Embryonic facial prominence (tissue), 1 donor: ENCODE results near the gene CBX8.

ENCODE experiments used
- DNase-seq: peaks from one replicate; pipeline ENCODE4 v3.0.0-alpha.2; 2016; ENCODE audit errors: extremely low spot score

CBX8 gene

DNA sequence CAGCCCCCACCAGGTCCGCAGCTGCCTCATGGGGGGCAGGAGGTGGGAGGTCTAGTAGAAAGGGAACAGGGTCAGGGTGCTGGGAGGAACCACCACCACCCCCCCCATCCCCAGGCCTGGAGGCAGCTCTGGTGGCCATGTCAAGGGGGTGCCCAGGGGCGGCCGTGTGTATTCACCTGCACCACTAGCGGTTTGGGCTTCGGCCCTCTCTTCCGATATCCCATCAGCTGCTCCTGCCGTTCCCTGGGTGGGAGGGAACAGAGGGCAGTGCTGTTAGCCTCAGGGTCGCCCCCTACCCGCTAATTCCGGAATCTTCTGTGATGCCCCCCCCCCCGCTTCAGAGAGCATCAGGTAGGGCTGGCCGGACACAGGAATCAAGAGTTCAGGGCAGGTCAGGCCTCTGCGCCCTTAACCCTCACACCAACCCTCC lies 38.6 kb upstream of the CBX8 start:
- no peak for DNase-seq

DNA sequence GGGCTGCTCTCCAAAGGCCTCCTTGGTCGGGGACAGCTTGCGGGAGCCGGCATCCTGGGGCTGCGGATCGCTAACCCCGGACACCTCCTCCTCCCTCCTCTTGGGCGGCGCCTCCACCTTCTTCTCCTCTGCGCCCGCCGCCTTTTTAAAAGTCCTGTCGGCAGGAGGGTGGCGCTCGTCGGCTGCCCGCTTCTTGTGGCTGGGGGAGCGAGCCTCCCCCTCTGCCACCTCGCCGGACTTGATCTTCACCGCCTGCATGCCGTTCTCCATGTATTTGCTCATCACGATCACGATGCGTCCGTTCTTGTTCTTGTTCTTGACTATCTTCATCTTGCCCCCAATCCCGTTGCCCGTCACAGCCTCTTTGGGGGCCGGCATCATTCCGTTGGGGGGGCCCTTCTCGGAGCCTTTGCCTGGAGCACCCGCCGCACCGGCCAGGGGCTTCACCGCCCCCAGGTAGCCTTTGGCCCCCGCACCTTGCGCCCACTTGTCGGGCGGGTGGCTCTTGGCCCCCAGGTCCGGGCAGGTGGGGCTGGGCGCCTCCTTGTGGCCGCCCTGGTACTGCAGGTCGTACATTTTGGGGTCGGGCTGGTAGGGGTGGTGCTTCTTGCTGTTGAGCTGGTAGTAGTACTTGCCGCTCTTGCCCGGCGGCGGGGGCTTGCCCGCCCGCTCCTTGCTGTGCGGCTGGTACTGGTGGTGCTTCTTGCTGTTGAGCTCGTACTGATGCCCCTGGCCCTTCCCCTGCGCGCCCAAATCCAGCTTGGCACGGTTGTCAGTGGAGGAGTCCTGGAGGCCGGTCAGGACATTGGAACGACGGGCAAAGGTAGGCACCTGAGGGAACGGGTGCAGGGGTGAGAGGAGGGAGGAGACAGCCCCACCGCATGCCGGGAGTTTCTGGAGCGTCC lies 37.9 kb upstream of the CBX8 start:
- DNase-seq = no peak

DNA sequence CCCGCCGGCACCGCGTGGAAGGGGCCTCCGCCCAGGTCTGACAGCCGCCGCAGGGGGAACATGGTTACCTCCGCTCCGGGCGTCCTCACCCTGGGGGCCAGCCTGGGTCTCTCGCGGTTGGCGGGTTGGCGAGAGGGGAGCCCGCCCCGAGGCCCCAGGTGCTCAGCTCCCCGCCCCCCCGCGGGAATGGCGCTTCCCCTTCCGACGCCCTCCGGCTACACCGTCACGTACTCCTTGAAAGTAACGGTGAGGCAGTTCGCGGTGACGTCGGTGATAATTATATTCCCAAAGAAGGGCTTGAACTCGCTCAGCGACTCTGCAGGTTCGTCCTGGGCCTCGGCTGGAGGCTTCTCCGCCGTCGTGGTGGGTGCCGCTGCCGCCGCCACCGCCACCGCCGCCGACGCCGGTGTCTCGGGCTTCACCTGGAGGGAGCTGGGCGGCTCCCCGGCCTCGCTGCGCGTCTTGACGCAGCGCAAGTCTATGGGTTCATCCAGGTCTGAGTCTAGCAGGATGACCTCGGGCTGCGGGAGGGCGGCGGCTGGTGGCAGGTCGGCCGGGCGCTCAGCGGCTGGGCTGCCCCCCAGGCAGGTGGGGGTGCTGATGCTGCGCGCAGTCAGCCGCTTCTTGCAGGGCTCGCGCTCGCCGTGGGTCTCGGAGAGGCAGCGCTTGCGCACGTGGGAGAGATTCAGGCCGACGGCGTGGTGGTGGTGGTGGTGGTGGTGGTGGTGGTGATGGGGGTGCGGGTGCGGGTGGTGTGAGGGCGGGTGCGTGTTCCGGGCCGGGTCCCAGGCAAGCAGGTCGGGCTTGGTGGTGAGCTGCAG lies 37.1 kb upstream of the CBX8 start:
- DNase-seq = no peak

DNA sequence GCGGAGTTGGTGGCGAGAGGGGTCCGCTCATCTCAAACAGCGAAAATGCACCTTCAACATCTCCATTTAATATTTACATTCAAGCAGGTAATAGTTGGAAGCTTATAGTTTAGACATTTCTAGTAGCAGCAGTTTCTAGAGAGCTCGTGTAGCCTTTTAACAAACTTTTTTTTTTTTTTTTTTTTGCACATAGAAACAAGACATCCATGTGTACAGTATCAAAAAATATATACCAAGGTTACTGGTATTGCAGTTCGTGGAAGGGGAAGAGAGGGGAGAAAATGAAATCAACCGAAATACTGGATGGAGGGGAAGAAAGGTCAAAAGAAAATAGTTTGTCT lies 36.2 kb upstream of the CBX8 start:
- DNase-seq = no peak

DNA sequence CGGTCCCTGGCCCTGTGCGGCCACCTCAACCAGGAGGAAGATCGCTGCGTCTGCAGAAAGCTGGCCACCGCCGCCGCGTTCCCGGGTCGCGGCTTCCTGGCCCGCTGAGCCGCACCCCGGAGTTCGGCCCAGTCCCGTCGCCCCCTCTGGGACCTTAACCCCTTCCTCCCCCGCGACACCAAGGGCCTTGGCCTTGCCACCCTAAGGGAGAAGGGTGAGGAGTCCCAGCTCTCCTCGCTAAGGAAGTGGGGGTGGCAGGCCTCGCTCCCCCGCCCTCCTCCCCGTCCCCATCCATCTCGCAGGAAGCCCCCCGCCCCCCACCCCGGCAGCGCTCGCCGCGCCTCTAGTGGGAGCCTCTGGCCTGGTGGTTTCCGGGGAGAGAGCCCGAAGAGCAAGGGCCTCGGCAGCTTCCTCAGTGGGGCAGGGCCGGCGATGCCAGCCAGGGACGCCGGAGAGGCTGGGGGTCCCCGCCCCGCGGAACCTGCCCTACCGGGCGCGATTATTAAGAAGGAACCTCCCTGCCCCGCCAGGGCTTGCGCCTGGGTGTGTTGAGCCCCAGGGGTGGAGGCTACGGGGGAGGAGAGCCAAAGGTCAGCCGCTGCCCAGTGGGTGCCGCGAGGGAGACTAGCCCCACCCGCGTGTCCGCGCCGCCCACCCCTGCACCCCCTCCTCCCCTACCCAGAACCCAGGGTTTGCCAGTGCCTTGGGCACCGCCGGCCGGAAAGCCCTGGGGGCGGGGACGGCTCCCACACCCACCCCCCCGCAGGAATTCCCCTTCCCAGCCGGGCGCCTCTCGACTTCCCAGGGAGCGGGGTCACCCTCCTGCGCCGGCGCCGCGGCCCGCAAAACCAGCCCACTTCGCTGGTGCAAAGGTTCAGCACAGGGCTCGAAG lies 35.6 kb upstream of the CBX8 start:
- no peak for DNase-seq

DNA sequence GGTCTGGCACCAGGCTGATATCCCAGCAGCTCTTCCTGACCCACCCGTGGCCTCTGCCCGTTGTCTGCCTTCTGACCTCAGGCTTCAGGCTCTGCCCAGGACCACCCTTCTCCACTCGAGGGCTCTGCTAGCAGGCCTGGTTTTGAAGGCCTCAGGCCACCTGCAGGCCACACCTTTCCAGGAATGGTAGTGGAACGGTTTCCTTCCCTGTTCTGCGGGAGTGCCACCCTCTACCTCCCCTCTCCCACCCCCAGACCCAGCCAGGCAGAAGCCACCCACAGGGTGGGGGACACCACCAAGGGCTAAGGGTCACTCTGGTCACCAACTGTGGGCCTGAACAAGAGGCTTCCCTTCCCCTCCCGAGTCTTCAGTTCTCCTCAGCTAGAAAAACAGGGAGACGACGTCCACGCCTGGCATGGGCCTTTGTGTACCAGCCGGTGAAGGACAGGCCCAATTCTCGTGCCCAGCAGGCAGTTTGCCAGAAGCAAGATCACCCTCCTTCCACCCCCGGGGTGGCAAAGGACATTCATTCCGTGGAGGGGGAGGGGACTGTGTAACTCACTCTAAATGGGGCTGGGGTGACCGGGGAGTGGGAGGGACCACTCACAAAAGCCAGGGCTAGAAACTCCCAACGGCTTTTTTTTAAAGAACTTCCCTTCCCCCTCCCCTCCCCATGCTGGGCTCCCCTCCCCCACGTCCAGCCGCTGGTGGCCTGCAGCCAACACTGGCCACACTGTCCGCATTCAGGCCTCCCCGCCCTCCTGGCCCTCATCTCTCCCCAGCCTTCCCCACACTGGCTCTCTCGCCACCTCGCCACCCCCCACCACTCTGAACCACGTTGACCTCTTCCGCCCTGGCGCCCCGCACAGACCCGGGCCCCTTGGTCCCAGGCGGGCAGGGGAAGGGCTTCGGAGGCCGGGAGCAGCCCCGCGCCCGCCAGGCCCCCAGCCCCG lies 34.7 kb upstream of the CBX8 start:
- no peak for DNase-seq

DNA sequence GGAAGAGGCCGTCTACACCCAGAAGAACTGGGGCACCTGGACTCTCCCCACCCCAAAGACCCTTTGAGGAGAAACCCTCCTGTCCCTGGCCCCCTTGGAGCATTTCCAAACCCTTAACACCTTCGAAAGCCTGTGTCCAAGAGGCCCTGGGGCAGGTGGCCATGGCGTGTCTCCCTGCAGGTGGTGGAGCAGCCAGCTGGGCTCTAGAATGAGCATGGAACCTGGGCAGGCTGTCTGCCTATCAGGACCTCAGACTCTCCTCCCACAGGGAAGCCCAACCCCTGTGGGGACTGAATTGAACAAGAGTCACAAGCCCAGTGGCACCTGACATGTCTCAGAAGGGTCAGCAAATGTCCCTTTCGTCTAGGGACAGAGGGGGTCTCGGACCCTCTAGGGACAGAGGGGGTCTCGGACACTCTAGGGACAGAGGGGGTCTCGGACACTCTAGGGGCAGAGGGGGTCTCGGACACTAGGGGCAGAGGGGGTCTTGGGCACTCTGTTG lies 33.9 kb upstream of the CBX8 start:
- no peak for DNase-seq

DNA sequence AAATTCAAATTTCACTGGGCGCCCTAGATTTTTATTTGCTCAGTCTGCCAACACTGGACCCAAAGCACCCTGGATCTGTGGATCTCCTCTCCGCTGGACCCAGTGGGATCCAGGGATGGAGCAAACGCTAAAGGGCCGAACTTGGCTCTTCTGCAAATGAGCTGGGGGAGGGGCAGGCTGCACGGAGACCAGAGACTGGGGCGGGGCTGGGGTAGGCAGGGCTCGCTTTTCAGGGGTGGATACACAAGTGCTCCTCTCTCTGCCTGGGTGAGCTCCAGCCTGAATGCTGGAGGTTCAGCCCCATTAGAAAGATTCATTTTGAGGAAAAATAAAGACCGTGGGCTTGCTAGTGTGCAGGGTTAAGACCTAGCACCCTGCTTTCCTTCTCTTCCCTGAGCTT lies 33.4 kb upstream of the CBX8 start:
- DNase-seq = no peak

DNA sequence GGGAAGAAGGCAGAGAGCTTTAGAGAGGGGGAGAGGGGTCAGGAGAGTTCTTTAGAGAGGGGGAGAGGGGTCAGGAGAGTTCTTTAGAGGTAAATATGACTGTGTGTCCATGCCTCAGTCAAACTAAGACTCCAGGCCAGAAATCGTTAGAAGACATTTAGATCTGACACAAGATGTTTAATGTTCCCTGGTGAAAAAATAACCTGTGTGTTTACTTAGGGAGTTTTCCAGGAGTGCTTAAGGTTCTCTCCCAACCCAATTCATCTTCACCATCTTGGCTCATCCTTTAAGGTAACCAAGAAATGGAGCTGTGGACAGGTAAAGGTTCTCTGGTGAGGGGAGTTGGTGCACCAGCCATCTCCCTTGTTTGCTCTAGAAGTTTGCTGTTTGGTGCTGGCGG lies 32.6 kb upstream of the CBX8 start:
- no peak for DNase-seq

DNA sequence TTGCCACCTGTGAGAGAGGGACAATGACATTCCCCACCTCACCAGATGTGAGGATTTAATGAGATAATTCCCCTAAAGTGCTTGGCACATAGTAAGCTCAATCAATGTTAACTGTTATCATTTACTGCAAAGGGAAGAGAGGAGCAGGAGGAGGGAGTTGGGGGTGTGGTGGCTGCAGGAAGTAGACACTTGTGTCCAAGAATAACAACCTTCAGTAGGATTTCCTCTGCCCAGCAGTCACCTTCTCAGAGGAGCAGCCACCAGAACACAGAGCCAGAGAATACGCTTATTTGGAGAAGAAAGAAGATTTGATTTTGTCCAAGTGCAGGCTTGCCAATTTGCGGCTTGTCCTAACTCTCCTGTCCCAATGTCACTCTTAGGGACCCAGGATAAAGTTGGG lies 32.1 kb upstream of the CBX8 start:
- DNase-seq = no peak

DNA sequence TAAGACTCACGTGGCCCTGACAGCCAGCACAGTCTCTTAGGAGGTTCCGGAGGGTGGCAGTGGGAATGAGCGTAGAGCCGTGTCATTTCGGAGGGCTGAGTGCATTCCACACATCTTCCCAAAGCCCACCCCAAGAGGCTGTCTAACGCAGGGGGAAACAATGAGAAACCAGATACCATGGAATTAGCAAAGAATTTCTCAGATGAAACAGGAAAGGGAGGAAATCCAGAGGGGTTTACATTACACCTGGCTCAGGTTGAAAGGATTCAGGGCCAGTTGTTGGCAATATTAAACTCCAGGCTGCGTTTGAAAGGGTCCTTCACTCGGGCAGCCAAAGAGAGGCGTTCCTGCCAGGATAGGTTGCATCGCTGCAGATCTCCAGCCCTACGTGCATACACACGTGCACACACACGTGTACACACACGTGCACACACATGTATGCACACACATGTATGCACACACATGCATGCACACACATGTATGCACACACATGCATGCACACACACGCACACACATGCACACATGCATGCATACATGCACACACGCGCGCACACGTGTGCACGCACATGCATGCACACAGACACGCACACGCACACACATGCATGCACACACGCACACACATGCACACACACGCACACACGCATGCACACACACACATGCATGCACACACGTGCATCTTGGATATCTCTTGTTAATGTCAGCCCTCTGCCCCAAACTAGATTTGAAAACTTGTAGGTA lies 30.1 kb upstream of the CBX8 start:
- DNase-seq = no peak

DNA sequence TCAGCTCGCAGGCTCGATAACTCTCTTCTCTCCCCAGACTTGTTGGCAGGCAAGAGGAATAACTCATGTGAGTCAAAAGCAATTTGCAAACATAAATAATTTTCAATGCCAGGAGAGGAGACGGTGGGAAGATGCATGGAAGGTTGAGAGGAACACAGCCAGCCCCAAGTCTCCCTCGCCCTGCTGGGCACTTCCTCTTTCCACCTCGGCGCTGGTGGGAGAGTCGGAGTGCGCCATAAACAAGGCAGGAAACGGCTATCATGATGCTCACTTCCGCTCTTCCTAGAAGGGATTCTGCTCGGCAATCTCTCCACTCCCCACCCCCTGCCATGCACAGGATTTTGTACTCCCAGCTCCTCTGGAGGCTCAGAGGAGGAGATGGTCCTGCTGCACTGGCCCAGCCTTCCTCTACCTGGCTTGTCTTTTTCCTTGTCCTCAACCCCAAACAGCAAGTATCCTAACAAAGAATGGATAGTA lies 29.4 kb upstream of the CBX8 start:
- no peak for DNase-seq

DNA sequence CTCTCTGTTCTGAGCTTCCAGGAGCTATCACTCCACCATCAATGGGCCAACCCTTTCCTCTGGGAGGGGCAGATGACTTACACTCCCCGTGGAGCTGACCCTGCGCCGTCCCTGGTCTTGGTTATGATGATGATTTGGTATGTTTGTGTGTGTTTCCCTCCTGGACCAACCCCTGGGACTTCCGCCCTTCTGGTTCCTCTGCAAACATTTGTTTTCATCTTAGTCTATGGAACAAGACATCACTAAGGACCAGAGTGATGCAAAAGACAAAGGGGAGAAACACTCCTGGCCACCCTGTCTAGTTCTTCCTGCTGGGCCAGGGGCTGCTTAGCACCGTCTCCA lies 28.7 kb upstream of the CBX8 start:
- DNase-seq = no peak

DNA sequence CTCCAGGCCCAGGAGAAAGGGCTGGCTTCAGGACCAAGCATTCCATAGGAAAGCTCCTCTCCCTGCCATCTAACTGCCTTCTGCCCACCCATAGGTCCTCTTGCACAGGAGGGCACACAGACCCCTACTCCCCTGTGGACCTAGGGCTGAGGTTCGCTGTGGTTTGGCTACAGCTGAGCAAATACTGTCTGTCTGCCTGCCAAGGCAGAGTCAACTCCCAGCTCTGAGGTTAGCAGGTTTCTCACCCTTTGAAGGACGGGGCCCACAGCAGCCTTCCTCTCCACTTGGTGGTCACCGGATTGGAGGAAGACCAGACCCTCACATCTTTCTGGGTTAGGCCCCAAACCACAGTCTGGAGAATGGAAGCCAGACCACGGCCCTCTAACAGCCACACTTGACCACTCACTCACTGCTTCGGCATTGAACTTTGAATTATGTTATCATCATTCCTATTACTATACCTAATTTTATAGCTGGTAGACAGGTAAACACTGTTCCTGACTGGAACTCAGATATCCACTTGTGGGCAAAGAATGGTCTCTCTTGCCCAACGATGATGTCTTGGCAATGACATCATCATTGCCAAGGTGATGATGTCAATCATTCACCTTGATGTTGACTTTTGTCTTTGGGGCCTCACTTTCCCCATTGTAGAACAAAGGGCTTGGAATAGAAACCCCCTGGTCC lies 28.2 kb upstream of the CBX8 start:
- DNase-seq = no peak

DNA sequence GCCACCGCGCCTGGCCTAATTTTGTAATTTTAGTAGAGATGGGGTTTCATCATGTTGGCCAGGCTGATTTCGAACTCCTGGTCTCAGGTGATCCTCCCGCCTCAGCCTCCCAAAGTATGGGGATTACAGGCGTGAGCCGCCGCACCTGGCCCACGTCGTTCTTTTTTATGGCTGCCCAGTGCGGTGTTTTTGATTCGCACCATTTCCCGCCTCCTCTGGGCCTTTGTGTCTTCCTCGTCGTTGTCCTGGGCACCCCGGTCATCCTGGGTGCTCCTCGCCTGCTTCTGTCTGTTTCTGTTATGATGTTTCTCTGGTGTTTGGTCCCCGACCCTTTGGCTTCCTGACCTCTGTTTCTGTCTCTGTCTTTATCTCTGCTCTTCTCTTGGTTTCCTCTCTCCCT lies 27.4 kb upstream of the CBX8 start:
- DNase-seq = no peak

DNA sequence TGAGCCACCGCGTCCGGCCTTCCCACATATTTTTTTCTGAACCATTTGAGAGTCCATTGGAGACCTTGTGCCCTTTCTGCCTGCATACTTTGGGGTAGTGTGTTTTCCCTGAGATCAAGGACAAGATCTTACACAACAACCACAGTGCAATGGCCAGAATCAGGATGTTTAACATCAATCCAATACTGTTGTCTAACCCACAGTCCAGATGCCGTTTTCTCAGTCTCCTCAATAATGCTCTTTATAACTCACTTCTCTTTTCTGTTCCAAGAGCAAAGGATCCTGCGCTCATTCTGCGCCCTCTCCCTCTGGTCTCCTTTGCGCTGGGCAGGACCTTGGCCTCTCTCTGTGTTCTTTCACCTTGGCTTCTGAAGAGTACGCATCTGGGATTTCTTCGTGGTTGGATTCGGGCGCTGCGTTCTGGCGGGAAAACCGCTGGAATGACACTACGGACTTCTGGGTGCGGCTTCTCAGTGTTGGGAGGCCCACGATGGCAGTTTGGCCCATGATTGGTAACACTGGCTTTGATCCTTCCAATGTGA lies 25.8 kb upstream of the CBX8 start:
- DNase-seq = no peak

DNA sequence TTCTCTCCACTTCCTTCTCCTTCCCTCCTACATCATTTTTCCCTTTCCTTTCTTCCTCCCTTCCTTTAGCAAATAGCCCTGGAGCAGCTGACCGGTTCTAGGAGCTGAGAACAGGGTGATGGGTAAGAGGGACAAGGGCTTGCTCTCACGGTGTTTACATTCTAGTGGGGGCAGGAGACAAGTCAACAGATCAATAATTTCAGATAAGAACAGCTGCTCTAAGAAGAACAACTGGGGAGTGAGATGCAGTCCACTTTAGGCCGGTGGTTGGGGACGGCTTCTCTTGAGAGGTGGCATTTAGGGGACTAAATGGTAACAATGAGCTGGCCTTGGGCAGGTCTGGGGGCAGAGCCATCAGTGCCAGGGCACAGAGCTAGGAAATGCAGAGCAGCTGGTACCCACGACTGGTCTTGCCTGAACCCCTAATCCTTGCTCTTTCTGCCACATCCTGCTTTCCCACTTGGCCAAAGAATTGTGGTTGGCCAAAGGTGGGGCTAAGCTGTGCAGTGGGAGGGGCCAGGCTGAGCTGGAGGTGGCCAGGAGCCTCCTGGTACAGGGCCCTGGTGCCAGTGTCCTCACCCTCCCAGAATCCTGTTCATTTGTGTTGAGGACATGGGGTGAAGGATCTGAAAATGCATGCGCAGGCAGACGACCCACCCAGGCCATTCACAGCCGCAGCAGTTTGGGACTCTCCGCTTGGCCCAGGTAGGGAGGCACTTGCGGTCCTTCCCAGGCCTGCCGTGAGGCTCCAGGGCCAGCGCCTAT lies 24.6 kb upstream of the CBX8 start:
- no peak for DNase-seq

DNA sequence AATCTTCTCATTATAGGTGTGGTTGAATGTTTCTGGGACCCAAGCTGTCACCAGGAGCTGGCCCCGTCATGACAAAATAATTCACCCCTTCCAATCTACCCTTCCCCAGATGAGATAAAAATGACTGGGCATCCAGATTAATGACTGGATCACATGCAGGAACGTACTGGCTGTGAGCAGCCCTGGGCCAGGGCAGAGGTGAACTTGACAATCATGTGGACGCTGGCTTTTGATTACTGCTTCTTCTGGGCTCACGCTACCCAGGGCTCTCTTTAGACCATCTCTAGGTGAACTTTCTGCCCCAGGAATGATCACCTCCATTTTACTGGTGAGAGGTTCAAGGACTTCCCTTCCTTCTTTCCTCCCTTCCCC lies 24.1 kb upstream of the CBX8 start:
- no peak for DNase-seq
